ENCODE measurements around the gene DBP. TPM values are rescaled to one million over a fixed set of nuclear protein-coding genes. Genes with fewer than 3 reads are reported as not detected.
"Not testable (repeated sequence)": the region's sequence is repeated elsewhere in the genome, so short reads cannot be mapped to it uniquely, and the experiment has no call there.

DBP gene
- total RNA-seq, 1 experiment from 2014 or later: 9.3 TPM

GRCh38 chr19:48670699-48671445 is 33.7 kb upstream of the DBP start:
- no peak for DNase-seq
- no peak overlapping the region for H3K4me3 ChIP-seq
- no peaks in the 10 kb centered on the region for H3K9me3 ChIP-seq
- H3K36me3 ChIP-seq: no peaks in the 10 kb centered on the region
- H3K27me3 ChIP-seq: no peaks in the 10 kb centered on the region

- Histone ChIP-seq H3K36me3 (no peaks in the 10 kb centered on the region), H3K9me3 (no peaks in the 10 kb centered on the region), H3K4me3 (no peak overlapping the region), H3K27me3 (no peaks in the 10 kb centered on the region)
- DNase-seq: no peak
These were observed 32.9 kb upstream of the DBP start for GRCh38 chr19:48669903-48670668.

GRCh38 chr19:48668761-48669160 is 31.6 kb upstream of the DBP start:
- H3K9me3 ChIP-seq: no peaks in the 10 kb centered on the region
- no peak for DNase-seq

GRCh38 chr19:48668332-48668731 is 31.2 kb upstream of the DBP start:
- Histone ChIP-seq H3K4me3 (no peak overlapping the region), H3K9me3 (no peaks in the 10 kb centered on the region)
- DNase-seq: no peak

More at GRCh38 chr19:48668761-48669160, 31.6 kb upstream of the DBP start:
- Histone ChIP-seq H3K36me3 (no peaks in the 10 kb centered on the region), H3K4me3 (no peak overlapping the region), H3K27me3 (no peaks in the 10 kb centered on the region)

GRCh38 chr19:48665786-48666185 is 28.6 kb upstream of the DBP start:
- no peaks in the 10 kb centered on the region for H3K27me3 ChIP-seq
- DNase-seq: no peak
- H3K4me3 ChIP-seq: no peak overlapping the region
- no peaks in the 10 kb centered on the region for H3K36me3 ChIP-seq
- H3K9me3 ChIP-seq: no peaks in the 10 kb centered on the region

More at GRCh38 chr19:48668332-48668731, 31.2 kb upstream of the DBP start:
- no peaks in the 10 kb centered on the region for H3K27me3 ChIP-seq
- H3K36me3 ChIP-seq: no peaks in the 10 kb centered on the region

GRCh38 chr19:48664476-48664875 is 27.3 kb upstream of the DBP start:
- Histone ChIP-seq H3K9me3 (no peaks in the 10 kb centered on the region), H3K27me3 (no peaks in the 10 kb centered on the region), H3K36me3 (no peaks in the 10 kb centered on the region), H3K4me3 (no peak overlapping the region)
- DNase-seq: no peak

- DNase-seq: no peak
- H3K4me3 ChIP-seq: no peak overlapping the region
These were observed 26.5 kb upstream of the DBP start for GRCh38 chr19:48663667-48664066.

GRCh38 chr19:48661711-48662090 is 24.5 kb upstream of the DBP start:
- H3K4me3 ChIP-seq: no peak overlapping the region
- DNase-seq: no peak
- H3K27me3 ChIP-seq: no peaks in the 10 kb centered on the region
- H3K9me3 ChIP-seq: no peaks in the 10 kb centered on the region
- H3K36me3 ChIP-seq: no peaks in the 10 kb centered on the region

More at GRCh38 chr19:48663667-48664066, 26.5 kb upstream of the DBP start:
- H3K36me3 ChIP-seq: no peaks in the 10 kb centered on the region
- no peaks in the 10 kb centered on the region for H3K9me3 ChIP-seq
- no peaks in the 10 kb centered on the region for H3K27me3 ChIP-seq

- Histone ChIP-seq H3K27me3 (no peaks in the 10 kb centered on the region), H3K9me3 (no peaks in the 10 kb centered on the region), H3K4me3 (no peak overlapping the region), H3K36me3 (no peaks in the 10 kb centered on the region)
- peak; percentile 88 for DNase-seq
These were observed 23.9 kb upstream of the DBP start for GRCh38 chr19:48660852-48661710.

- Histone ChIP-seq H3K4me3 (no peak overlapping the region), H3K27me3 (no peaks in the 10 kb centered on the region), H3K9me3 (no peaks in the 10 kb centered on the region), H3K36me3 (no peaks in the 10 kb centered on the region)
- DNase-seq: no peak
These were observed 22.6 kb upstream of the DBP start for GRCh38 chr19:48659768-48660167.

GRCh38 chr19:48658483-48658882 is 21.3 kb upstream of the DBP start:
- Histone ChIP-seq H3K9me3 (no peaks in the 10 kb centered on the region), H3K36me3 (no peaks in the 10 kb centered on the region), H3K4me3 (no peak overlapping the region), H3K27me3 (no peaks in the 10 kb centered on the region)
- DNase-seq: no peak

- H3K4me3 ChIP-seq, H3K27me3 ChIP-seq, H3K9me3 ChIP-seq, DNase-seq, H3K36me3 ChIP-seq: not testable (repeated sequence)
These were observed 20.6 kb upstream of the DBP start for GRCh38 chr19:48657828-48658227.

GRCh38 chr19:48656840-48657474 is 19.8 kb upstream of the DBP start:
- Histone ChIP-seq H3K4me3 (no peak overlapping the region), H3K27me3 (no peaks in the 10 kb centered on the region), H3K36me3 (no peaks in the 10 kb centered on the region), H3K9me3 (no peaks in the 10 kb centered on the region)
- DNase-seq: peak; percentile 76

GRCh38 chr19:48654299-48655059 is 17.3 kb upstream of the DBP start:
- Histone ChIP-seq H3K9me3 (no peaks in the 10 kb centered on the region), H3K36me3 (no peaks in the 10 kb centered on the region), H3K4me3 (no peak overlapping the region), H3K27me3 (no peaks in the 10 kb centered on the region)
- DNase-seq: no peak

- H3K9me3 ChIP-seq: no peaks in the 10 kb centered on the region
- H3K4me3 ChIP-seq: no peak overlapping the region
- H3K27me3 ChIP-seq: no peaks in the 10 kb centered on the region
- H3K36me3 ChIP-seq: no peaks in the 10 kb centered on the region
- DNase-seq: no peak
These were observed 14.5 kb upstream of the DBP start for GRCh38 chr19:48651683-48652048.

Measured in MG63 (cell line).